Glomerular endothelial cell (primary cell): Measurements from ENCODE around the gene PRKCI. TPM values are rescaled to one million over a fixed set of nuclear protein-coding genes. Genes with fewer than 3 reads are reported as not detected.
"Not testable (repeated sequence)": the region's sequence is repeated elsewhere in the genome, so short reads cannot be mapped to it uniquely, and the experiment has no call there.

Source experiments
- DNase-seq: peaks from one replicate; pipeline ENCODE4 v3.0.0-alpha.2; 2011; ENCODE audit warnings: low read depth, low spot score; ENCODE audit errors: extremely low read depth
- total RNA-seq: library from RNA; depleted of rRNA; stranded (reverse); fragments of >200 nt; gene quantifications from 2 replicates; pipeline ENCODE4 v1.2.3, GENCODE V29; 2015

Gene PRKCI
- 21.0 and 23.2 TPM in 2 replicates for total RNA-seq

DNA sequence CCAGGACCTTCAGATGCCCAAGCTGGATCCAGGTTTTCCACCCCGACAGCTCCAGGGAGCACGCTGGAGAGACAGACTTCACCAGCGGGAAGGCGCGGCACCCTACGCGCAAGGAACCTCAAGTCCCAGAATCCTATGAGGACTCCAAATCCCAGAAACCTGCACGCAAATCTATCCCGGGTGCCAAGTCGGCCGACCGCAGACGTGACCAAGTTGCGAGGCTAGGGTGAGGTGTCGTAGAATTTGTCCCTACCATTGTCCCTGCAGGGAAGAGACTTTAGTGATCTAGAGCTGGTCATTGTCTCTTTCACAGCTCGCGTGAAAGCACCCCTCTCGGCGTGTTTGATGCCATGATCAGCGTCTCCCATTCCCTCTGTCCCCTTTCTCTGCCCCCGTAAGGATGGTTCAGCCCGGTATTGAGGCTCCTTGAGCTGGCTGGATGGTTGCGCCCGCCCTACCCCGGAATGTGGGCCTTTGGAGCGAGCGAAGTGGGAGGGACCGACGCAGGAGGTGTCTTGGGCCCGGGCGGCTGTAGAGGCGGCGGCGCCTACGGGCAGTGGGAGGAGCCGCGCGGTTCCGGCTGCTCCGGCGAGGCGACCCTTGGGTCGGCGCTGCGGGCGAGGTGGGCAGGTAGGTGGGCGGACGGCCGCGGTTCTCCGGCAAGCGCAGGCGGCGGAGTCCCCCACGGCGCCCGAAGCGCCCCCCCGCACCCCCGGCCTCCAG lies at the start of gene PRKCI:
PRKCI (plus strand) TSS at position 501 of the 723 bp plus-strand sequence. CDS start 246 bp downstream, outside the sequence.
- DNase-seq, result peak; percentile 94

DNA sequence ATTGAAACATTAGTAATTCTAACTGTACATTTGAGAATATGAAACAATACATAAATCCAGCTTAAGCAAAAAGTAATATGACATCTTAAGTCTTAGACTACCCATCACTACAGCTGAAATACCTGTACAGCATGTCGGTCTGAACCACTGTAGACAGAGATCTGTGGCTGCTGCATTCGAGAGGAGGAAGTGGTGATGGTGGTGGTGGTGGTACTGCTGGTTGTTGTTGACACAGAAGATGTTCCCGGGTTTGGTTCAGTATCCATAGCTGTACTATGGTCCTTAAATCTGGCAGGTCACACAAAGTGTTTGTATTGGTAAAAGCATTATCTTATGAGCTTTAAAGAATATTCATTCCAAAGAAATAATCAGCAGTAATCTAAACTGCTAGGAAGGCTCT lies 43.6 kb upstream of the PRKCI start:
- no peak for DNase-seq

DNA sequence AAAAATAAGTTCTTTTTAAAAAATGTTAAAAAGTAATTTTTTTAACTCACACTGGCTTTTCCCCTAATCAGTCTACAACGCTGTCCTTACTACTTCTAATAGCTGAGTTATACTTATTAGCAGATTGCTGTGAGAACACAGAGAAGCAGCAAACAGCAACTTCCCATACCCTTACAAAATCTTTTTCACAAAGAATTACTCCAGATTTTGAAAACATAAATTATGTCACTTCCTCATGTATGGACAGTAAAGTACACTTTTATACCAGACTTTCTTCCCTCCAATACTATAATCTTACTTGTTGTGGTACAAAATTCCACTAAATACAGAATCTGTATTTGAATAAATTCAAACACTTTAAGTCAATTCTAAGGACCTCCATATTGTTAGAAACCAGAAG lies 42.8 kb upstream of the PRKCI start:
- DNase-seq, result no peak

DNA sequence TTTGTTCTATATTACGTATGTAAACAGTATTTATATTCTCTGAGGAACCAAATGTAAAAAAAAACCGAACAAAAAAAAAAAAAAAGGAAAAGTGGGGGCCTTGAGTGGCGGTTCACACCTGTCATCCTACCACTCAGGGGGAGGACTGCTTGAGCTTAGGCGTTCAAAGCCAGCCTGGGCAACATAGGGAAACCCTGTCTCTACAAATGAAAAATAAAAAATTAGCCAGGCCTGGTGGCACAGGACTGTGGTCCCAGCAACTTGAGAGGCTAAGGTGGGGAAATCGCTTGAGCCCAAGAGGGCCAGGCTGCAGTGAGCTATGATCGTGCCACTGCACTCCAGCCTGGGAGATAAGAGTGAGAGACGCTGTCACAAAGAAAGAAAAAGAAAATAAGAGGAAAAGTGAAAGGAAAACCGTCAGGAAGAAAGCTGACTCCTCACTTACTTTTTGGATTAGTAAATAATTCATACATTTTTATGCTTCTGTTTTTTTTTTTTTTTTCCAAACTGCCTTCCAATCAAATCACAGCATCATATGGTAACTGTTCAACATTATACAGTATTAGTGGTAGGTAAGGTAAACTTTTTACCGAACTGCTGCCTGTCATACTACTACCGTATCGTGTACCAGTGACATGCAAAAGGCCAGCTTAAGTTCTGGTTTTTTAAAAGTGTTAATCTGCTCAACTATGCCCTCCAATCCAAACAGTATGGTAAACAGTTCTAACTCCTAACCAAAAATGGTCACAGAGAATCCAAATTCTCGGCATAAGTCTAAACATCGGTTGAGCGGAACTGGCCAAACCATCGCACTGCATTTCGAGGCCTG lies 41.9 kb upstream of the PRKCI start:
- DNase-seq, result no peak

DNA sequence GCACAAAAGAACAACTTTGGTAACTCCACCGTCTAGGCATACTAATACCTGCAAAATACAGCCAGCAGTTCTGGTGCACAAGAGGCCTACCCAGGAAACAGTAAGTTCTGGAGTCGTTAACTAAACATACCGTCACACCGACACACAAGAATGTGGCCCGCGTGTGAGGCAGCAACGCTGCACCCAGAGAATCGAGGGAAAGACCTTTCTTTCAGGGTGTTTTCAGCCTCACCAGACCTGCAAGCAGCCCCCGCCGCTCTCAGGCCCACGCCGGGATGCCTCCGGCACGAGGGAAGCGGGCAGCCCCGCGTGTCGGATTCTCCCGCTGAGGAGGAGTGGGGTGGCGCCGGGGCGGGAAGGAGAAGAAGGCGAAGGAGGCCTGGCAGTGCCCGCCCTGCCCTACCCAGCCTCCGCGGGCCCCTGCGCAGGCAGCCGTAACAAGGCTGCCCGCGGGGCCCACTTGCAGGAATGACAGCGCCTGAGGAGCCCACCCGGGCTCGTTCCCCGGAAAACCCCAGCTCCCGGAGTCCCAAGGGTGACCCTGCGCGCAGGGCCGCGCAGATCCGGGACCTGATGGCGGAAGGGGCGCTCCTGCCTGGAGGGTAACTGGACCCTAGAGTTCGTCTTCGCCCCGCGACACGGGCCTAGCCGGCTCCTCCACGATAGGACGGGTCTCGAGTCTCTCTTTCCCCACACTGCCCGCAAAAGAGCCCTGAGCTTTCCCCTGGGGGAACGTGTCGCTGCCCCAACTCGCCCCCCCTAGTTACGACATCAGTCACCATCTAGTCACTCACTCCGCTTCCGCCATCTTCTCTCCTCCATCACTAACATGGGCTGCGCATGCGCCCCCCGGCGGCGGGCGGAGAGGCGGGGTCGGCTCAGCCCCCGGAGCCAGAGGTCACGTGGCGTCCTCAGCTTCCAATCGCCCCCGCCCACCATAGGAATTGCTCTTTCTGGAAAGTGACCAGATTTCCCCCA lies 41.0 kb upstream of the PRKCI start, which contains the start of gene PHC3:
PHC3 (minus strand) TSS at position 826 of the 978 bp plus-strand sequence; CDS start at position 808, 18 bp downstream.
- peak; percentile 48 for DNase-seq

DNA sequence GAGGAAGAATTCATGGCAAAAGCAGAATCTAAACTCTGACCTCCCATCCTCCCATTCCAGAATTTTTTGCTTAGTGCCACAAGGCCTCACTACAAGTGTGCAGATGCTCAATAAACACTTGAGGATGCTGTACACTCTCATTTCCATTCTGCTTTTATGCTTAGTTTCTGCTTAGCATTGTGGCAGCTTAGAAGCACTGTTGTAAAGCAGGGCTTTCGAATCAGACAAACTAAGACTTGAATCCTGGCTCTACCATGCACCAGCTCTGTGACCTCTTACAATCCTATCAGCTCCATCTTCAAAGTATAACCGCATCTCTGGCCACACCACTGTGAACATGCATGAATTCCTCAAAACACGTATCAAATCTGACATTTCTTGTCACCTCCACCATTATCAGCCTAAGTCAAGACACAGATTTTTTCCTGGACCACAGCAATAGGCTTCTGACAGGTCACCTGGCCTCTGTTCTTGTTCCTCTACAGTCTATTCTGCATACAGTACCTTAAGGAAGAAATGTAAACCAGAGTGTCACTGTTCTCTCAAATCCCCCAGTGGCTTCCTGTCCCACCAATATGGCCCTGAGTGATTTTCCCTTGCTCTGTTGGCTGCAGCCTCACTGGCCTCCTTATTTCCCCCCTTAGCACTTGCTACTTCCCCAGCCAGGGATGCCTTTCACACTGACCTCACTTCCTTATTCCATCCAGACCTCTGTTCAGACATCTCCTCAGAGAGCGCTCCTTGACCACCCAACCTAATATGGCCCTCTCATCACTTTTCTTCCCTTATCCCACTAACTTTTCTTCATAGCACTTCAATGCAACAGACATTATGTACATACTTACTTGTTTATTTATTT lies 32.6 kb upstream of the PRKCI start:
- DNase-seq, result no peak

DNA sequence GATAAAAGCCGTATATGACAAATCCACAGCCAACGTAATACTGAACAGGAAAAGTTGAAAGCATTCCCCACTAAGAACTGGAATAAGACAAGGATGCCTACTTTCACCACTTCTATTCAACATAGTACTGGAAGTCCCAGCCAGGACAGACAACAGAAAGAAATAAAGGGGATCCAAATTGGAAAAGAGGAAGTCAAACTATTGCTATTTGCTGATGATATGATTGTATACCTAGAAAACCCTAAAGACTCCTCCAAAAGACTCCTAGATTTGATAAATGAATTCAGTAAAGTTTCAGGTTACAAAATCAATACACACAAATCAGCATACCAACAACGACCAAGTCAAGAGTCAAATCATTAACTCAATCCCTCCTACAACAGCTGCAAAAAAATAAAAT lies 26.5 kb upstream of the PRKCI start:
- DNase-seq, result not testable (repeated sequence)

DNA sequence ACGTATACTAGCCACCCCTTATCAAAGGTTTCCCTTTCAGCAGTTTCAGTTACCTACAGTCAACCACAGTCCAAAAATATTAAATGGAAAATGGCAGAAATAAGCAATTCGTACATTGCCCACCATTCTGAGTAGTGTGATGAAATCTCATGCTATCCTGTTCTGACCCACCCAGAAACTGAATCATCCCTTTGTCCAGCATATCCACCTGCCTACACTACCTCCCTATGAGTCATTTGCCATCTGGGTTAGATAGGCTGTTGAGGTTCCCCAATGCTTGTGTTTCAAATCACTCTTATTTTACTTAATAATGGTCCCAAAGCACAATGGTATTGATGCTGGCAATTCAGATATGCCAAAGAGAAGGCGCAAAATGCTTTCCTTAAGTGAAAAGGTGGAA lies 25.4 kb upstream of the PRKCI start:
- no peak for DNase-seq

DNA sequence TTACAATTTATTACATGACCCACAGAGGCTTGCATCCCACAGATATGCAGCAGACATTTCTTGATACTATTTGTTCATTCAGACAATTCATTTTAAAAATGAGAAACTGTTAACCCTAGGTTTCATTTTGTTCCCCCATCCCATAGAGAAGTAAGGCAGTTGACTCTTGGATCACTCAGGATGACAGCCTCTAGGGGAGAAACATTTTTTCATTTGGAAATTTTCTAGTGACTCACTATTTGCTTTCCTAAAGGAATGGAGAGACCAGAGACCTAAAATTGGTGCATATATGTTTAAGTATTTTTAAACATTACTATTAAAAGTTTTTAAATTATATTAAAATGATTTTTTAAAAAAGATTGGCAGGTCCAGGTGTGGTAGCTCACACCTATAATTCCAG lies 21.2 kb upstream of the PRKCI start:
- no peak for DNase-seq

DNA sequence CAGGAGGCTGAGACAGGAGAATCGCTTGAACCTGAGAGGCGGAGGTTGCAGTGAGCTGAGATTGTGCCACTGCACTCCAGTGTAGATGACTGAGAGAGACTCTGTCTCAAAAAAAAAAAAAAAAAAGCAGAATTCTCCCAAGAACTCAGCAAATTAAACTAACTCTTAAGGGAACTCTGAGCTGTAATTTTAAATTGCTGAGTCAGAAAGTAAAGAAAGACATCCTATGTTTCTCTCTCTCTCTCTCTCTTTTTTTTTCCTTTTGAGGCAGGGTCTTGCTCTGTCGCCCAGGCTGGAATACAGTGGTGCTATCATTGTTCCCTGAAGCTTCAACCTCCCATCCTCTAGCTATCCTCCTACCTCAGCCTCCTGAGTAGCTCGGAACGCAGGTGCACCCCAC lies 20.7 kb upstream of the PRKCI start:
- no peak for DNase-seq

DNA sequence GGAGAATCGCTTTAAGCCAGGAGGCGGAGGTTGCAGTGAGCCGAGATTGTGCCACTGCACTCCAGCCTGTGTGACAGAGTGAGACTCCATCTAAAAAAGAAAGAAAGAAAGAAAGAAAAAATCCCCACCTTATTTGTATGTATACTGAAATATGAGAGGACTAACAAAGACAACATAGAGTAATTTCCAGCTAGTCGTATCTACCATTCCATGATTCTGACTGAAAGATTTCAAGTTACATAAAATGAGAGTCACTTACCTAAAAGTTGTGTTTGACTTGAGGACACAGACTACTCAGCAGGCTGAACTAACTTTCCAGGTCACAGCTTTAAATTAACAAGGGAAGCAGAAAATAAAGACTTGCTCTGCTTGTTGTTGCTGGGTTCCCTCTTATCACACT lies 18.8 kb upstream of the PRKCI start:
- DNase-seq, result no peak

DNA sequence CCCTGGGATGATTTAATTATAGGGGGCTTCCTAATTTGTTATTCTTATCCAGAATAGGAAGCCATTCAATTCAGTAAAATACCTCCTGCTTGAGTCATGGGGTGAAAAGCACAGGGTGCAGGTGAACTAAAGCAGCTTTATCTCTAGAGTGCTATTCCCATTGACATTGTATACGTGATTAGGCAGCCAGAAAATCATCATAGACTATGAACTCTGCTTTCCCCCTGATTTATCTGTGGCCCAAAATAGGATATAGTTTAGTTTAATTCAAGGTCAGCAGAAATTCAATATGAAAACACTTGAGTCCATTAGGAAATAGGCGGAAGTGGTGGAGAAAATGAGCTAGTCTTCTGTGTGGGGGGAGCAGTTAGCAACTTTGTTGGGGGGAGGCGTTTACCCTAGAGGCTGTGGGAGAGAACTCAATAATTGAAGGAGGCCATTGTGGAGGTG lies 18.2 kb upstream of the PRKCI start:
- no peak for DNase-seq

DNA sequence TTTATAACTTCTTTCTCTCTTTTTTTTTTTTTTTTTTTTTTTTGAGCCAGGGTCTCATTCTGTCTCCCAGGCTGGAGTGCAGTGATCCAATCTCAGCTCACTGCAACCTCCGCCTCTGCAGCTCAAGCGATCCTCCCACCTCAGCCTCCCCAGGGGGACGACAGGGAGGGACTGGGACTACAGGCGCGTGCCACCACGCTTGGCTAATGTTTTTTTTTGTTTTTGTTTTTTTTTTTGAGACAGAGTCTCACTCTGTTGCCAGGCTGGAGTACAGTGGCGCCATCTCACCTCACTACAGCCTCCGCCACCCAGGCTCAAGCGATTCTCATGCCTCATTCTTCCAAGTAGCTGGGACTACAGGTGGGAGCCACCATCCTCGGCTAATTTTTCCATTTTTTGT lies 17.7 kb upstream of the PRKCI start:
- no peak for DNase-seq

DNA sequence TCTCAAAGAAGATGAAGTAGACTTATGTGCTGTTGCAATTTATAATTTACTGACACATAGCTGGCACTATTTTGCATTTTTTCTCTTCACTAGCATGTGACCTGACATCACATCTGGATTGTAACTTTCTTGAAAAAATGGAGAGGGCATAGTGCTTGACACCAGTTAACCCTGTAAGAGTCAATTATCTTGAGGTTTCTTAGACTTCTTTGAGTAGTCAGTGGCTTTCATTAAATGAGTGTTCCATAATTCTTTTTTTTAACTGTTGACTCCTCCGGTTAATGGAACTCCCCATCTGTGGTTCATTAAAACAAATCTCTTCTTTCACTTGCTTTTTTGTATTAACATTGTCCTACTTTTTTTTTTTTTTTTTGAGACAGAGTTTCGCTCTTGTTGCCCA lies 16.9 kb upstream of the PRKCI start:
- no peak for DNase-seq

DNA sequence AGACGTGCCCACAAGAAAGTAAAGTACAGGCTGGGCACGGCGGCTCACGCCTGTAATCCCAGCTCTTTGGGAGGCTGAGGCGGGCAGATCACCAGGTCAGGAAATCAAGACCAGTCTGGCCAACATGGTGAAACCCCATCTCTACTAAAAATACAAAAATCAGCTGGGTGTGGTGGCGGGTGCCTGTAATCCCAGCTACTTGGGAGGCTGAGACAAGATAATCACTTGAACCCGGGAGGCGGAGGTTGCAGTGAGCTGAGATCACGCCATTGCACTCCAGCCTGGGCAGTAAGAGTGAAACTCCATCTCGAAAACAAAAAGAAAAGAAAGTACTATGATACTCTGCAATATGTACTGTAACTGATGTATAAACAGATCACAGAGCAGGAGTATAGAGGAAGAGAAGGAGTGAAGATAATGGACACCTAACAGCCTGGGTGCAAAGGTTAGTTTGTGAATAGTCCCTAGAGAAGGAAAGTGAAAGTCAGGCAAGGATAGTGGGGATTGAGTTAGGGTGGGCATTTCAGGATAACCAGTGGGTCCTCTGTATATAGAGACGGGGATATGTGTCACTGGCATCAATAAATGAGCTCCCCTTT lies 16.0 kb upstream of the PRKCI start:
- not testable (repeated sequence) for DNase-seq

DNA sequence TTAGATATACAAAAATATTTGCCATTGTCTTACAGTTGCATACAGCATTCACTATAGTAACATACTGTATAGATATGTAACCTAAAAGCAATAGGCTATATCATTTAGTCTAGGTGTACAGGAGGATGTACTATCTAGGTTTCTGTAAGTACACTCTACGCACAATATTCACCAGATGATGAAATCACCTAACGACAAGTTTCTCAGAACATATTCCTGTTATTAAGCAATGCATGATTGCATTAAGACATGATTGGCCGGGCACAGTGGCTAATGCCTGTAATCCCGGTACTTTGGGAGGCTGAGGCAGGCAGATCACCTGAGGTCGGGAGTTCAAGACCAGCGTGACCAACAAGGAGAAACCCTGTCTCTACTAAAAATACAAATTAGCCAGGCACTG lies 14.5 kb upstream of the PRKCI start:
- DNase-seq, result no peak

DNA sequence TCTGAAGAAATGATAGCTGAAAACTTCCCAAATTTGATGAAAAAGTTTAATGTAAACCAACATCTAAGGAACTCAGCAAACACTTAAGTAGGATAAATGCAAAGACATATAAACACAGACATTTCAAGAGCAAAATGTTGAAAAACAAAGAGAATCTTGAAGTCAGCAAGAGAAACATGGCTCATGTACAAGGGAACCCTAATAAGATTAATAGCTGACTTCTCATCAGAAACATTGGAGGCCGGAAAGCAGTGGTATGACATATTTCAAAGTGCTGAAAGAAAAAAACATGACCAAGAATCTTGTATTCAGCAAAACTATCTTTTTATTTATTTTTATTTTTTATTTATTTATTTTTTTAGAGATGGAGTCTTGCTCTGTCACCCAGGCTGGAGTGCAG lies 10.6 kb upstream of the PRKCI start:
- DNase-seq, result no peak

DNA sequence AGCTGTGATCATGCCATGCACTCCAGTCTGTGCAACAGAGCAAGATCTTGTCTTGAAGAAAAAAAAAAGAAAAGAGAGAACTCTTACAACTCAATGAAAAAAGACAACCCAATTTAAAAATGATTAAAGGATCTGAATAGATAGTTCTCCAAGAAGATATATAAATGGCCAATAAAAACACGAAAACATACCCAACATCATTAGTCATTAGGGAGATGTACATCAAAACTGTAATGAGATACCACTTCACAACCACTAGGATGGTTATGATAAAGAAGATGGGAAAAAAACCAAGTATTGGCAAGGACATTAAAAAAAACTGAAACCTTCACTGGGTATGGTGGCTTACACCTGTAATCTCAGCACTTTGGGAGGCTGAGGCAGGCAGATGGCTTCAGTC lies 2.4 kb upstream of the PRKCI start:
- no peak for DNase-seq

DNA sequence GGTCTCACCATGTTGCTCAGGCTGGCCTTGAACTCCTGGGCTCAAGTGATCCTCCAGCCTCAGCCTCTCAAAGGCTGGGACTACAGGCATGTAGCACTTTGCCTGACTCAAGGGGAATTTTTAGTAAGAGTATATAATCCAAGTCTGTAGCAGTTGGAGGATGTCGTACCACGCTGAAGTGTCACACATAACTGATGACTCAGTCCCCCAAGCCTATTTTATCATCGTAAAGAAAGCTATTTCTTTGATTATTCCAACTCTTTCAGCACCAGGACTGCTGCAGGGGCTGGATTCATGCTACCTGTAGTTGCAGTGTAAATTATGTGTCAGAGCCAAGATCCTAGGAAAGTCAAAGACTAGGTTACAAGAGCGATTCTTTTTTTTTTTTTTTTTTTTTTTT lies 1.4 kb upstream of the PRKCI start:
- no peak for DNase-seq
